SK-N-SH treated with all-trans-retinoic acid at 6 μM for 48 hours (cell line): ENCODE data around the gene MFAP4.

ENCODE experiments used
- ARNTL ChIP-seq: fragments of 450-650 bp; formaldehyde crosslinking; IDR thresholded peaks from 2 replicates; pipeline ENCODE4 v1.5.0; 2020; ENCODE audit warnings: low read depth, mild to moderate bottlenecking, moderate library complexity, borderline replicate concordance
- PPARA ChIP-seq: fragments of 250-450 bp; sonication (Bioruptor Pico); IDR thresholded peaks from 2 replicates; pipeline ENCODE4 v1.5.0; 2020; ENCODE audit warnings: mild to moderate bottlenecking, borderline replicate concordance
- RARB ChIP-seq: fragments of 250-450 bp; sonication (Bioruptor Pico); IDR thresholded peaks from 2 replicates; pipeline ENCODE4 v1.8.0; 2021; ENCODE audit warnings: mild to moderate bottlenecking, moderate library complexity
- SNAI2 ChIP-seq: fragments of 250-450 bp; sonication (Bioruptor Pico); IDR thresholded peaks from 2 replicates; pipeline ENCODE4 v1.5.0; 2020; ENCODE audit warnings: mild to moderate bottlenecking, moderate library complexity
- TOX ChIP-seq: fragments of 250-450 bp; sonication (Bioruptor Pico); IDR thresholded peaks from 2 replicates; pipeline ENCODE4 v1.8.0; 2021; ENCODE audit warnings: mild to moderate bottlenecking, moderate library complexity, borderline replicate concordance
- ZC3H10 ChIP-seq: fragments of 250-450 bp; sonication (Bioruptor Pico); IDR thresholded peaks from 2 replicates; pipeline ENCODE4 v1.5.1; 2021; ENCODE audit warnings: mild to moderate bottlenecking, moderate library complexity
- ZFP3 ChIP-seq: fragments of 250-450 bp; sonication (Bioruptor Pico); IDR thresholded peaks from 2 replicates; pipeline ENCODE4 v1.5.0; 2020; ENCODE audit warnings: mild to moderate bottlenecking, moderate library complexity
- ZNF70 ChIP-seq: fragments of 450-650 bp; formaldehyde crosslinking; IDR thresholded peaks from 2 replicates; pipeline ENCODE4 v1.5.0; 2020; ENCODE audit warnings: mild to moderate bottlenecking, moderate library complexity
- TF ChIP-seq, protein P1 (sequence below): fragments of 250-450 bp; sonication (Bioruptor Pico); IDR thresholded peaks from 2 replicates; pipeline ENCODE4 v1.5.1; 2021; ENCODE audit warnings: mild to moderate bottlenecking, moderate library complexity
- TF ChIP-seq, protein P2 (sequence below): fragments of 250-450 bp; sonication (Bioruptor Pico); IDR thresholded peaks from 2 replicates; pipeline ENCODE4 v1.8.0; 2020; ENCODE audit warnings: mild to moderate bottlenecking, moderate library complexity, borderline replicate concordance
- TF ChIP-seq, protein P3 (sequence below): fragments of 250-450 bp; sonication (Bioruptor Pico); IDR thresholded peaks from 2 replicates; pipeline ENCODE4 v1.8.0; 2021; ENCODE audit warnings: low read depth, mild to moderate bottlenecking, moderate library complexity, borderline replicate concordance
- TF ChIP-seq, protein P4 (sequence below): fragments of 250-450 bp; sonication (Bioruptor Pico); IDR thresholded peaks from 2 replicates; pipeline ENCODE4 v1.5.1; 2020; ENCODE audit warnings: low read depth, mild to moderate bottlenecking, moderate library complexity

DNA sequence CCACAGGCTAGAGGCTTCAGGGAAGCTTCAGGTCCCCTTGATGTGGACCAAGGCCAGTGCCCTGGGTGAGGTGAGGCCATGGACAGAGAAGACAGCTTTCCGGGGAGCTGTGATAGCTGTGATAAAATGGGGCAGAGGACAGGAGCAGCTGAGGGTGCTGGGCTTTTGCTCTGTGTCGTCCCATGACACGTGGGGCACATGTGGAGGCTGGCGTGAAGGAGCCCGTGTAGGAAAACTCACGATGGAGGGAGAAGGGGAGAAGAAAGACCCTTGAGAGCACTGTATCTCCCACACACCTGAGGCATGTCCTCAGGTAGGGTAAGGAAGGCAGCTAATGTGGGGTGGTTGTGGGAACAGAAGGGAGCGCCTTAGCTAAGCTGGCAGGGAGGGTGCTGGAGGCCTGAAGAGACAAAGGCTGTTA is 45.8 kb downstream of the MFAP4 start:
- TF ChIP-seq ZFP3: no peak
- no peak for TF ChIP-seq ZNF70 (CRISPR knock-in tag)
- TF ChIP-seq, protein P1, sequence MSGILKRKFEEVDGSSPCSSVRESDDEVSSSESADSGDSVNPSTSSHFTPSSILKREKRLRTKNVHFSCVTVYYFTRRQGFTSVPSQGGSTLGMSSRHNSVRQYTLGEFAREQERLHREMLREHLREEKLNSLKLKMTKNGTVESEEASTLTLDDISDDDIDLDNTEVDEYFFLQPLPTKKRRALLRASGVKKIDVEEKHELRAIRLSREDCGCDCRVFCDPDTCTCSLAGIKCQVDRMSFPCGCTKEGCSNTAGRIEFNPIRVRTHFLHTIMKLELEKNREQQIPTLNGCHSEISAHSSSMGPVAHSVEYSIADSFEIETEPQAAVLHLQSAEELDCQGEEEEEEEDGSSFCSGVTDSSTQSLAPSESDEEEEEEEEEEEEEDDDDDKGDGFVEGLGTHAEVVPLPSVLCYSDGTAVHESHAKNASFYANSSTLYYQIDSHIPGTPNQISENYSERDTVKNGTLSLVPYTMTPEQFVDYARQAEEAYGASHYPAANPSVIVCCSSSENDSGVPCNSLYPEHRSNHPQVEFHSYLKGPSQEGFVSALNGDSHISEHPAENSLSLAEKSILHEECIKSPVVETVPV: no peak
- TF ChIP-seq SNAI2 (CRISPR knock-in tag): no peak
- no peak for TF ChIP-seq ZC3H10
- no peak for TF ChIP-seq TOX (CRISPR knock-in tag)
- TF ChIP-seq, protein P2, sequence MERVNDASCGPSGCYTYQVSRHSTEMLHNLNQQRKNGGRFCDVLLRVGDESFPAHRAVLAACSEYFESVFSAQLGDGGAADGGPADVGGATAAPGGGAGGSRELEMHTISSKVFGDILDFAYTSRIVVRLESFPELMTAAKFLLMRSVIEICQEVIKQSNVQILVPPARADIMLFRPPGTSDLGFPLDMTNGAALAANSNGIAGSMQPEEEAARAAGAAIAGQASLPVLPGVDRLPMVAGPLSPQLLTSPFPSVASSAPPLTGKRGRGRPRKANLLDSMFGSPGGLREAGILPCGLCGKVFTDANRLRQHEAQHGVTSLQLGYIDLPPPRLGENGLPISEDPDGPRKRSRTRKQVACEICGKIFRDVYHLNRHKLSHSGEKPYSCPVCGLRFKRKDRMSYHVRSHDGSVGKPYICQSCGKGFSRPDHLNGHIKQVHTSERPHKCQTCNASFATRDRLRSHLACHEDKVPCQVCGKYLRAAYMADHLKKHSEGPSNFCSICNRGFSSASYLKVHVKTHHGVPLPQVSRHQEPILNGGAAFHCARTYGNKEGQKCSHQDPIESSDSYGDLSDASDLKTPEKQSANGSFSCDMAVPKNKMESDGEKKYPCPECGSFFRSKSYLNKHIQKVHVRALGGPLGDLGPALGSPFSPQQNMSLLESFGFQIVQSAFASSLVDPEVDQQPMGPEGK (CRISPR knock-in tag): no peak
- no peak for TF ChIP-seq RARB (CRISPR knock-in tag)
- TF ChIP-seq ARNTL (CRISPR knock-in tag): no peak
- no peak for TF ChIP-seq PPARA (CRISPR knock-in tag)
- TF ChIP-seq, protein P3, sequence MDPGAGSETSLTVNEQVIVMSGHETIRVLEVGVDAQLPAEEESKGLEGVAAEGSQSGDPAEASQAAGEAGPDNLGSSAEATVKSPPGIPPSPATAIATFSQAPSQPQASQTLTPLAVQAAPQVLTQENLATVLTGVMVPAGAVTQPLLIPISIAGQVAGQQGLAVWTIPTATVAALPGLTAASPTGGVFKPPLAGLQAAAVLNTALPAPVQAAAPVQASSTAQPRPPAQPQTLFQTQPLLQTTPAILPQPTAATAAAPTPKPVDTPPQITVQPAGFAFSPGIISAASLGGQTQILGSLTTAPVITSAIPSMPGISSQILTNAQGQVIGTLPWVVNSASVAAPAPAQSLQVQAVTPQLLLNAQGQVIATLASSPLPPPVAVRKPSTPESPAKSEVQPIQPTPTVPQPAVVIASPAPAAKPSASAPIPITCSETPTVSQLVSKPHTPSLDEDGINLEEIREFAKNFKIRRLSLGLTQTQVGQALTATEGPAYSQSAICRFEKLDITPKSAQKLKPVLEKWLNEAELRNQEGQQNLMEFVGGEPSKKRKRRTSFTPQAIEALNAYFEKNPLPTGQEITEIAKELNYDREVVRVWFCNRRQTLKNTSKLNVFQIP (CRISPR knock-in tag): no peak
- TF ChIP-seq, protein P4, sequence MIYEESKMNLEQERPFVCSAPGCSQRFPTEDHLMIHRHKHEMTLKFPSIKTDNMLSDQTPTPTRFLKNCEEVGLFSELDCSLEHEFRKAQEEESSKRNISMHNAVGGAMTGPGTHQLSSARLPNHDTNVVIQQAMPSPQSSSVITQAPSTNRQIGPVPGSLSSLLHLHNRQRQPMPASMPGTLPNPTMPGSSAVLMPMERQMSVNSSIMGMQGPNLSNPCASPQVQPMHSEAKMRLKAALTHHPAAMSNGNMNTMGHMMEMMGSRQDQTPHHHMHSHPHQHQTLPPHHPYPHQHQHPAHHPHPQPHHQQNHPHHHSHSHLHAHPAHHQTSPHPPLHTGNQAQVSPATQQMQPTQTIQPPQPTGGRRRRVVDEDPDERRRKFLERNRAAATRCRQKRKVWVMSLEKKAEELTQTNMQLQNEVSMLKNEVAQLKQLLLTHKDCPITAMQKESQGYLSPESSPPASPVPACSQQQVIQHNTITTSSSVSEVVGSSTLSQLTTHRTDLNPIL (CRISPR knock-in tag): no peak
